ENCODE results near the gene CTNNBL1. TPM values are rescaled to one million over a fixed set of nuclear protein-coding genes. Genes with fewer than 3 reads are reported as not detected.
"Not testable (repeated sequence)": the region's sequence is repeated elsewhere in the genome, so short reads cannot be mapped to it uniquely, and the experiment has no call there.

Gene CTNNBL1
- total and polyA plus RNA-seq, 2 experiments from 2014 or later: 25.3 to 53.7 TPM

- Histone ChIP-seq H2AFZ (no peak overlapping the region), H3K9ac (no peak overlapping the region), H4K20me1 (ENCODE audit: insufficient read depth) (no peaks in the 10 kb centered on the region), H3K36me3 (ENCODE audit: low read depth) (no peaks in the 10 kb centered on the region), H3K4me2 (ENCODE audit: unreplicated experiment) (no peak overlapping the region), H3K4me1 (ENCODE audit: insufficient read depth) (no peaks in the 10 kb centered on the region), H3K9me3 (ENCODE audit: low read depth) (no peaks in the 10 kb centered on the region), H3K4me3 (no peak overlapping the region), H3K27me3 (replicated peaks; ENCODE audit: insufficient read depth) (peaks cover 18% of the 10 kb centered on the region), H3K9me2 (ENCODE audit: insufficient read depth) (no peaks in the 10 kb centered on the region), H3K79me2 (ENCODE audit: insufficient read depth) (no peaks in the 10 kb centered on the region), H3F3A (ENCODE audit: insufficient read depth) (no peaks in the 10 kb centered on the region), H3K27ac (no peak overlapping the region)
- in situ Hi-C loops (cut with MboI): no loop called here
- DNase-seq: peak; percentile 44
- whole genome bisulfite sequencing, 2 experiments (ENCODE audit: low coverage in 1 of 2, low lambda C conversion rate in 2 of 2, missing lambda C conversion rate in 2 of 2): 7 to 8% methylated on average over 3 of the region's 3 CpGs
- TF ChIP-seq EZH2phosphoT487 (IDR thresholded peaks at IDR 0.05; ENCODE audit: insufficient read depth, low read depth) (no peak), EZH2 (IDR thresholded peaks at IDR 0.05; ENCODE audit: insufficient read depth, poor library complexity, severe bottlenecking) (no peak)
Measured at GRCh38 chr20:37680420-37680819, 13.4 kb upstream of the CTNNBL1 start.

GRCh38 chr20:37681384-37682112 is 12.3 kb upstream of the CTNNBL1 start:
- Histone ChIP-seq H3K9me3 (ENCODE audit: low read depth) (no peaks in the 10 kb centered on the region), H2AFZ (no peak overlapping the region), H3K27me3 (replicated peaks; ENCODE audit: insufficient read depth) (peaks cover 11% of the 10 kb centered on the region), H3K4me3 (no peak overlapping the region), H3F3A (ENCODE audit: insufficient read depth) (no peaks in the 10 kb centered on the region), H4K20me1 (ENCODE audit: insufficient read depth) (no peaks in the 10 kb centered on the region), H3K4me1 (ENCODE audit: insufficient read depth) (no peaks in the 10 kb centered on the region), H3K9ac (no peak overlapping the region), H3K36me3 (ENCODE audit: low read depth) (no peaks in the 10 kb centered on the region), H3K9me2 (ENCODE audit: insufficient read depth) (no peaks in the 10 kb centered on the region), H3K4me2 (ENCODE audit: unreplicated experiment) (no peak overlapping the region), H3K27ac (no peak overlapping the region), H3K79me2 (ENCODE audit: insufficient read depth) (no peaks in the 10 kb centered on the region)
- in situ Hi-C loops (cut with MboI): no loop called here
- DNase-seq: no peak
- WGBS, 2 experiments (ENCODE audit: low coverage in 1 of 2, low lambda C conversion rate in 2 of 2, missing lambda C conversion rate in 2 of 2): 72 to 74% methylated on average over 10 of the region's 10 CpGs
- TF ChIP-seq EZH2 (IDR thresholded peaks at IDR 0.05; ENCODE audit: insufficient read depth, poor library complexity, severe bottlenecking) (no peak), EZH2phosphoT487 (IDR thresholded peaks at IDR 0.05; ENCODE audit: insufficient read depth, low read depth) (no peak)

GRCh38 chr20:37683146-37683545 is 10.7 kb upstream of the CTNNBL1 start:
- not testable (repeated sequence) for H3F3A ChIP-seq (ENCODE audit: insufficient read depth)

GRCh38 chr20:37686762-37687477 is 6.9 kb upstream of the CTNNBL1 start:
- no peaks in the 10 kb centered on the region for H3F3A ChIP-seq (ENCODE audit: insufficient read depth)
- 45 to 69% methylated on average over 2 of the region's 2 CpGs for WGBS, 2 experiments (ENCODE audit: low coverage in 1 of 2, low lambda C conversion rate in 2 of 2, missing lambda C conversion rate in 2 of 2)
- no peaks in the 10 kb centered on the region for H3K27me3 ChIP-seq (replicated peaks; ENCODE audit: insufficient read depth)
- H3K9me3 ChIP-seq (ENCODE audit: low read depth): no peaks in the 10 kb centered on the region
- H3K4me3 ChIP-seq: no peak overlapping the region
- DNase-seq: peak; percentile 34
- H2AFZ ChIP-seq: no peak overlapping the region
- in situ Hi-C loops (cut with MboI): no loop called here
- H3K27ac ChIP-seq: no peak overlapping the region
- no peaks in the 10 kb centered on the region for H3K36me3 ChIP-seq (ENCODE audit: low read depth)
- no peak overlapping the region for H3K4me2 ChIP-seq (ENCODE audit: unreplicated experiment)
- H4K20me1 ChIP-seq (ENCODE audit: insufficient read depth): no peaks in the 10 kb centered on the region
- TF ChIP-seq EZH2phosphoT487 (IDR thresholded peaks at IDR 0.05; ENCODE audit: insufficient read depth, low read depth) (no peak), EZH2 (IDR thresholded peaks at IDR 0.05; ENCODE audit: insufficient read depth, poor library complexity, severe bottlenecking) (no peak)
- H3K9me2 ChIP-seq (ENCODE audit: insufficient read depth): no peaks in the 10 kb centered on the region
- no peaks in the 10 kb centered on the region for H3K4me1 ChIP-seq (ENCODE audit: insufficient read depth)
- H3K9ac ChIP-seq: no peak overlapping the region
- no peaks in the 10 kb centered on the region for H3K79me2 ChIP-seq (ENCODE audit: insufficient read depth)

More at GRCh38 chr20:37683146-37683545, 10.7 kb upstream of the CTNNBL1 start:
- WGBS, 2 experiments (ENCODE audit: low coverage in 1 of 2, low lambda C conversion rate in 2 of 2, missing lambda C conversion rate in 2 of 2): 61 to 67% methylated on average over 8 to 9 of the region's 9 CpGs
- H3K4me1 ChIP-seq (ENCODE audit: insufficient read depth); H4K20me1 ChIP-seq (ENCODE audit: insufficient read depth); H3K4me3 ChIP-seq; H3K36me3 ChIP-seq (ENCODE audit: low read depth); H3K4me2 ChIP-seq (ENCODE audit: unreplicated experiment); H3K27ac ChIP-seq; DNase-seq; H3K9me2 ChIP-seq (ENCODE audit: insufficient read depth); H3K9ac ChIP-seq; H3K79me2 ChIP-seq (ENCODE audit: insufficient read depth); in situ Hi-C loops (cut with MboI); H2AFZ ChIP-seq; H3K9me3 ChIP-seq (ENCODE audit: low read depth); H3K27me3 ChIP-seq (replicated peaks; ENCODE audit: insufficient read depth): not testable (repeated sequence)

All from GM23248 (cell line).